Tongue (tissue), 2 donors: ENCODE data around the gene PPP1R1A. TPM values are rescaled to one million over a fixed set of nuclear protein-coding genes. Genes with fewer than 3 reads are reported as not detected.

Experiments used
- DNase-seq: peaks from one replicate; pipeline ENCODE4 v3.0.0-alpha.2; 2015
- total RNA-seq: library from RNA; depleted of rRNA; stranded (reverse); fragments of >200 nt; gene quantifications from one replicate; pipeline ENCODE4 v1.2.3, GENCODE V29; 2014

The PPP1R1A gene, protein sequence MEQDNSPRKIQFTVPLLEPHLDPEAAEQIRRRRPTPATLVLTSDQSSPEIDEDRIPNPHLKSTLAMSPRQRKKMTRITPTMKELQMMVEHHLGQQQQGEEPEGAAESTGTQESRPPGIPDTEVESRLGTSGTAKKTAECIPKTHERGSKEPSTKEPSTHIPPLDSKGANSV
- total RNA-seq: 10.8 TPM

DNA sequence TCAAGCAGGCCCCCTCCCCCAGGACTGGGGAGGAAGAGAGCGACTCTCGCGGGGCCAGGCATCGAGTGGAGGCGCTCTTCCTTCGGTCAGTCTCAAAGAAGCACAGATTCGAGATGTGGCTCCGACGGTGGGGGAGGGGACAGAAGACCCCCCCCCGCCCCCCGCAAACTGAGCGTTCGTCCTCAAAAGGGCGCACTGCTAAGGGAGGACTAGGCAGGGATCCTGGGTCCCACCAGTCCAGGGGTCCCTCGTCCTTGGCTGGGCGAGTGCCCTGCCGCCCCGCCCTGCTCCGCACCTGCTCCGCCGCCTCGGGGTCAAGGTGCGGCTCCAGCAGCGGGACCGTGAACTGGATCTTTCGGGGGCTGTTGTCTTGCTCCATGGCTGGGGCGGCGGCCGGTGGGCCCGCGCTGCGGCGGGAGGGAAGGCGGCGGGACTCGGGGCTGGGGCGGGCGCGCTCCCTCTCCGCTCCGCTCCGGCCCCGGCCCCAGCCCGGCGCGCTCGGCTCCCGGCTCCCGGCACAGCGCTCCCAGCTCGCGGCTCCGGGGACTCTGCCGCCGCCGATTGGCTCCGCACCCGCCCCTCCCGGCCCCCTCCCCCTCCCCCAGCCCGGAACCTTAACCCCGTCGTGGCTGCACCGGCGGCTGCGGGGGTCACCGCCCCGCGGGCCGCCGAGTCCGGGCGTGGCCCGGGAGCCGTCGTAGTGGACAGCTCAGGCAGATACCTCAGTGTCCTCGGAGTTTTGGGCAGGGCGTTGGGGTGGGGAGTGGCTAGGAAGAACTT, at the start of gene PPP1R1A:
TSS of gene PPP1R1A (minus strand) at position 550 of the 780 bp plus-strand sequence. CDS start at position 379, 171 bp downstream.
- peak; percentile 43 for DNase-seq

DNA sequence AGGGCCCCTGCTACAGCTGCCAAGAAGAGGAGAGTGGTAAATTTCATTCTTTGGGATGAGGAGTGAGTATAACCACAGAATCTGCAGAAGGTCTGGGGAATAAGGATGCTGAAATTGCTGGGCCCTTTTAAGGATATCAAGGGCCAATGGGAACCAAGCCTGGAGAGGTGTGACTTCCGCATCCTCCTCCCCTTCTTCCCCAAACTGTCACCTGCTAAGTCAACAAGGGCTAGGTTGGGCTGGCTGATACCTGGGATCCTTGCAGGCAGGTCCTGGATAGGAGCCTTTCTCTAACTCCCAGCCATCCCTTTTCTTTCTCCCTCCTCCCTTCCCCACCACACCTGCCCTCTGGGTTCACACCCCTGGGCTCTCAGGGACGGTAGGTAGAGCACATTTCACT, 46.3 kb upstream of the PPP1R1A start, which contains the start of gene LACRT:
TSS of gene LACRT (minus strand) at position 101 of the 400 bp plus-strand sequence. CDS start at position 47, 54 bp downstream.
- no peak for DNase-seq

DNA sequence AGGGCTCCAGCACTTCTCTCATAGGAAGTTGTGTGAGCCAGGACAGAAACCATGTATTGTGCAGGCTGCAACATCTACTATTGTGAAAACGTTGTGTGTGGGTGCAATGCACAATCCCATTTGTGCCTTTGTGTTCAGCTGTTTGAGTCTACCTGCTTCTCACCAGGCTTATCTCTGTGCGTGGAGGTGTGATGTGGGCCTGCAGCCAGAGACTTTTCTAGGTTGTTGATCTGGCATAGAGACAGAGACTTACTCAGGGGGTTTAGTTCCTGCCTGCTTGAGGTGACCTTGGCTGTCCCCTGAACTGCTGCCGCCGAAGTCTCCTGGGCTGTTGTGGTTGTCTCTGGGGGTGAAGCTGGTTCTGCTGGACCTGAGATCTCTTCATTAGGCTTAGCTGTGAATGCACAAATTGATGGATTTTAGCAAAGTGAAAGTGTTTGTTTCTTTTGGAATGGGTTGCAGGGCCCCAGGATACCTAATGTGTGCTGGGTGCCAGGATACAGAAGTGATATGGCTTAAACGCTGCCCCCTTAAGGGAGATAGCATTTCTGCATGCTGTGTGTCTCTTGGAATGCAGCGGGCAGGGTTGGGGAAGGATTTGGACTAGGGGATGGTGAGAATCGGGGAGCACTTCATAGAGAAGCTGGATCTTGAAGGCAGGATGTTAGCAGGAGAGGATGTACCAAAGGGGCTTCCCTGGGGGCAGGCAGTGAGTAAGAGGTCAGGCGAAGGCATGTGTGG, 43.7 kb upstream of the PPP1R1A start:
- DNase-seq: no peak

DNA sequence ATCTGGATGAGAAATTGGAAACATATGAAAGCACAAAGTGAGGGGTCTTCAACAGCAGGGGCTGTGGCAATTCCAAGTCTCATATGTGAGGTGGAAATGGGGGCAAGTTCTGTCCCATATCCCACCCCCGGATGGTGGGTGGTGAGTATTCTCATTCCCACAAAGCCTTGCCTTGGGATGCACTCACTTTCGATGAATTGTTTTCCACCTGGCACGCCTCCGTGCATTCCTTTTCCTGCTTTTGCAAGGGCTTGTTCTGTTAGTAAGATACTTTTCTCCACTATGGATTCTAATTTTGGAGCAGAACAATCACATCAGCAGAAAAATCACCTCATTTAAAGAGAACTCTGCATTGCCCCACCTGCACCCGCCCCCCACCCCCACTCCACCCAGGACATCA, 43.1 kb upstream of the PPP1R1A start:
- no peak for DNase-seq

DNA sequence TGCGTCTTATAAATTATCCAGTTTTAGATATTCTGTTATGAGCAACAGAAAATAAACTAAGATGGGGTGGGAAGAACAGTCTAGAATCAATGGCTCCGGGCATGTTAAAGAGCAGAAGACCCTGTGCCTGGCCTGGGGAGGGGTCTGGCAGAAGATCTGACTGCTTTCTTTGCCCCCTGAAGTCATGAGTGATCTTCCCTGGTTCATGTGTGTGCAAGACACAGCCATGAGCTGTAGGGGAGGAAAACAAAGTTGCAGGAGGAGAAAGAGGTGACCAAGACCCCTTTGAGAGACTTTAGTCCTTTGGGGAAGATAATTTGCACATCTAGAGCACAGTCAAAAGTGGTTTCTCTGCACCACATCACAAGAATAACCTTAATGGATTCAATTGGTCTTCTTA, 41.5 kb upstream of the PPP1R1A start:
- no peak for DNase-seq

DNA sequence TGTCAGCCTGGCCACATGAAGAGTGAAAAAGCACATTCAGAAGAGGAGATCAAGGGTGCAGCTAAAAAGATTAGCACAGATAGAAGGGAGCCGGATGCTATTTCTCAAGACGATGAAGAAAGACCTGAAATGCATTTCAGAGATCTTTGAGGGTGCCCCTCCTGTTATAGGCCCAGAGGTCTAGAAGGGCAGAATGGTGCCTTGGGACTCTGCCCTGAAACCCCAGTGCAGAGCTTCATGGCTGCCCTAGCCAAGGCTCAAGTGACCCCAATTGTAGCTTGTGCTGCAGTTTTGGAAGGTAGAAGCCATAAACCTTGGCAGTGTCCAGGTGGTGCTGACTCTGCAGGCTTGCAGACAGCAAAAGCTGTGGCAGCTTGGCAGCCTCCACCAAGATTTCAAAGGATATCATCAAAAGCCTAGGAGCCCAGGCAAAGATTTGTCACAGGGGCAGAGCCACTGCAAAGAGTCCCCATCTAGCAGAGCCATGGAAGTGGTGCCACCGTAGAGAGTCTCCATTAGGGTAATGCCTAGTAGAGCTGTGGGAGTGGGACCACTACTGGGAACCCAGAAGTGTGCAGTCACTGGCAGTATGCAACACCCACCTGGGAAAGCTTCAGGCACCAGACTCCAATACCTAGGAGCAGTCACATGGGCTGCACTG, 39.9 kb upstream of the PPP1R1A start:
- DNase-seq: no peak

DNA sequence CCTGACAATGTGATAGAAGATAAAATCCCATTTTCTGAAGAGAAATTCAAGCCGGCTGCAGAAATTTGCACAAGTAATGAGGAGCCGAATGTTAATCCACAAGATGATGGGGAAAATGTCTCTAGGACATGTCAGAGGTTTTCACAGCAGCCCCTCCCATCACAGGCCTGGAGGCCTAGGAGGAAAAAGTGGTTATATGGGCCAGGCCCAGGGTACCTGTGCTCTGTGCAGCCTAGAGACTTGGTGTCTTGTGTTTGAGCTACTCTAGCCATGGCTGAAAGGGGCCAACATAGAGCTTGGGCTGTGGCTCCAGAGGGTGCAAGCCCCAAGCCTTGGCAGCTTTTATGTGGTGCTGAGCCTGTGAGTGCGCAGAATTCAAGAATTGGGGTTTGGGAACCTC, 38.8 kb upstream of the PPP1R1A start:
- no peak for DNase-seq

DNA sequence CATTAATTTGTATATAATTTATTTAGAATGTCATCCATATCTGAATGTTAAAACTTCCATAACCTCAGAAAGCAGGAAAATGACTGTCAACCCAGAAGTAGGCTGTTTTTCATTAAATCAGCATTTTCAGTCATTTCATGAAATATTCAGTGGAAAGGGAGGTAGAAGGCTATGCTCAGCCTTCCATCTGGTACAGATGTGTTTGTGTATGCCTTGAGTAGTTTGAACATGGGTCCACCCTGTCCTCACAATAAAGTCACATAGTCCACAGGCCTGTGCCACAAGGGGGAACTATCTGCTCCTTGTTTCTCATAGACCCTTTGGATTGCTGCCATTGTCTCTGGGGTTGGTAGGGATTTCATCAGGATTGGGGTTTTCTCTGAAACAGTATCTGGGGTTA, 37.1 kb upstream of the PPP1R1A start:
- no peak for DNase-seq

DNA sequence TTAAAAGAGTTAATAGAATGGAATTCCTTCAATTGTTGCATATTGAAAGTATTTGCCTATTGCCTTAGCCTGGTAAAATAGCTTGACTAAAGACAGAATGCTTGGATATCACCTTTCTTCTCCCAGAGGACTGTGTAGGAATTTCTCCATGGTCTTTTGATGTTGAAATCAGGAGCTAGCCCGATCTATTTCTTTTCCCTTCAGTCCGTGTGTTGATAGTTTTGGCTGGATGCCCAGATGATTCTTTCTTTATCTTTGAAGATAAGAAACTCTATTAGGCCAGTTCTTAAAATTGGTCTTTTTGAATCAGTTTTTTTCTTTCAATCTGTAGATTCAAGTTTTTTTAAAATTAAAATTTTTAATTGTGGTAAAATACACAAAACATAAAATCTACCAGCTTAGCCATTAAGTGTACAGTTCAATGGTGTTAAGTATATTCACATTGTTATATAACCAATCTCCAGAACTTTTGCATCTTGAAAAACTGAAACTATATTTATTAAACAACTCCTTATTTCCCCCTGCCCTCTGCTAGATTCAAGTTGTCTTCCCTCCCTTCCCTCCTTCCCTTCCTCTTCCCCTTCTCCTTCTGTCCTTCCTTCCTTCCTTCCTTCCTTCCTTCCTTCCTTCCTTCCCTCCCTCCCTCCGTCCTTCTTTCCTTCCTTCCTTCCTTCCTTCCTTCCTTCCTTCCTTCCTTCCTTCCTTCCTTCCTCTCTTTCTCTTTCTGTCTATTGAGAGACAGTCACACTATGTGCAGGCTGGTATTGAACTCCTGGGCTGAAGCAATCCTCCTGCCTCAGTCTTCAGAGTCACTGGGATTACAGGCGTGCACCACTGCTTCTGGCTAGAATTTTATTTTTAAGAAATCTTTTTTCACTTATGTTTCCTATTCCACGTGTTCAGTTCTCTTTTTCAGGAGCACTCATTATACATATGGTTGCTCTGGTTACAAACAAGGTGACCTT, 36.1 kb upstream of the PPP1R1A start:
- DNase-seq: no peak

DNA sequence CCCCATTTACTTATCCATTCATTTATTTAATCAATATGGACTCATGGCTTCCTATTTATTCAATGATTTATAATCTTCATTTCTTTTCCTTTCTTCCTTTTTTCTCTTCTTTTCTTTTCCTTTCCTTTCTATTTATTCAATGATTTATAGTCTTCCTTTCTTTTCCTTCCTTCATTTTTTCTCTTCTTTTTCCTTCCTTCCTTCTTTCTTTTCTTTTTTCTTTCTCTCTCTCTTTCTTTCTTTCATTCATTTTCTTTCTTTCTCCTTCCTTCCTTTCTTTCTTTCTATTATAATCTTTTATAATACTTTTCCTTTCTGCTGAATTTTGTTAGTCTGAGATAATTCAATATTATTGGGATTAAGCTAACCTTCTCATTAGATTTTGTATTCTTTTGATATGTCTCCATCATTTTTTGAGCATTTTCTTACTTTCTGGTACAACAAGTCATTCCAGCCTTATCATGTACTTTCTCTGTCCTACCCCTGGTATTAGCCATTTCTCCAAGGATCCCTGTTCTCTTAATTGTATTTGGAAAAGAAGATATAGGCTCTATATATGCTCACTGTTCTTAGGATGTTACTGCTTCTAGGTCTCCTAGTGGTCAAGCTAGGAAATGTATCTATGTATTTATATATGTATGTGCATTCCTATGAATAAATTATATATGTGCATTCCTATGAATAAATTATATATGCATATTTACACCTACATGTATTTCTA, 34.2 kb upstream of the PPP1R1A start:
- no peak for DNase-seq

DNA sequence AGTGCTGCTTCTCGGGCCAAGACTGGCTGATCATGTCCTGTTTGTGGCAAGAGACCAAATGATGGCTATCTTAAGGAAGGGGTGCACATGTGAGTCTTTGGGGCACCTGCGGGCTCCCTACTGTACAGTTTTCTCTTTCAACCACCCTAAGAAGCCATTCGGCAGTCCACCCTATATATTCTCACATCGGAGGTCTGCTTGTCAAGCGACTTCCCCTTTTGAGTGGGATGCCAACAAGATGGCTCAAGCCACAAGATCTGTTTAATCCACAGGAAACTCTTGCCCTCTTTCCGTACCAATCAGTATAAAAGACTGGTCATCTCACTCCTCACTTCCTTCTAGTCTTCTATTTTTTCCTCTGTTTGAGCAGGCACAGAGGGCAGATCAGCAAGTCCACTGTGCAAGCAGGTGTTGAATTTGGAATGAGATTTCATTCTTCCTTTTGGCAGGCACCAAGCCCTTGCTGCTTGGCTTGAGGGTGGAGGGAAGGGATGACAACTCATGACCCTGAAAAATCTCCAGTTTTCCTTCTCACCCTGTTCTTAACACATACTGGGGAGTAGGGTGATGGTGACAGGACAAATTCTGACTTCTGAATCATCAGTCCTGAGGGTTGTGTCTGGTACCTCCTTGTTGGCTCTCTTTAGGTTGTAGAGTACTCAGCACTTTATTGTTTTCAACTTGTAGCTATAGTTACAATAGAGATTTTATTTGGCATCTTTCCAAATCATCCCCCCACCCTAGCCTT, 28.6 kb upstream of the PPP1R1A start:
- DNase-seq: no peak

DNA sequence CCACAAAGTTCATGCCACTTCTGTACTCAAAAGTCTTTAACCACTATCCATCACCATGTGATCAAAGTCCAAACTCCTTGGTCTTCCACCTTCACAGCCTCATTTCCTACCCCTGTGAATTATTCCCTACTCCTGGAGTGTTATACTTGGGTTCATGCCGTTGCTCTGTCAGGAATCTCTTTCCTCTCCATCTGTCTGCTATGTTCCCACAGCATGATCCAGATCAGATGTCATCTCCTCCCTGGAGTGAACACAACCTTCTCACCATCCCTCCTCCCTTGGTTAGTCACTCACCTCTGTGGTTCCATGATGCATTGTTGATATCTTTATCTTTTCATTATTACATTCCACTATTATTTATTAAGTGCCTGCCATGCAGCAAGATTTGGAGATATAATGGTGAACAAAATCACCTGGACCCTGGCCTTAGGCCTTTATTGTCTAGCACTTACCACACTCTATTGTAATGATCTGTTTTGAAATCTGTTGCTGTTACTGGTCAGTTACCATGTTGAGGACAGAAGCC, 23.8 kb upstream of the PPP1R1A start:
- DNase-seq: no peak

DNA sequence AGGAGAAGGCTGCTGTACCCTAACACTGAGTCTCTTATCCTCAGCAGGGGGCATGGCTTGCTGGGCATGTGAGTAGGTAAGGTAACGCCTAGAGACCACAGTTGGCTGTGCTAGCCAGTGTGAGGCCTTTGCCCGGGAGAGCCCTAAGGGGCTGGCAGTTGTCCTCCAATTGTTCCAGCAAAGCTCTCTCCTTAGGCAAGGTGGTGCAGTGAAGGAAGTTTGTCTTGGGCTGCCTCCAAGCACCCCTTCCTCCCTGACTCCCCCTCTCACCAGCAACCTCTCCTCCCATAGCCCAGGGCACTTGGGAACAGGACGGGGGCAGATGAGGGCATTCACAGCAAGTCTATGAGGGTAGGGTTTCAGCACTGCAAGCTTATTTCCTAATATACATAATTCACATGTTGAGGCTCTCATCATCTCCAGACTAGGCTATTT, 23.3 kb upstream of the PPP1R1A start:
- DNase-seq: no peak

DNA sequence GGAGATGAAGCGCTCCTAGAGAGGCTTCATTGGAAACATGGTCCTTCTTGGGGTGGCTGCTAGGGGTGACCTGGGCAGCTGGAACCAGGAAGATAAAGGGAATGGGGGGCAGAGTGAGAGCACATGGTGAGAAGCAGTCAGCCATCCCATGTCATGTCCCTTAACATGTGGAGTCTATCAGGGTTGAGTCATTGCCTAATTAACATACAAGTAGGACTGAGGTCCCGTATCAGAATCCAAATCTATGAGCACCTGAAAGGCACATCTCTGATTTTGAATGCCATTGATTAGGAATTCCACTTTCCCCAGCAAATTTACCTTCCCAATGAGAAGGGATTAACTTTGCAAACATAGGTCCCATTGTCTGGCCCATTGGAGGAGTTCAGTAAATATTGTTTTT, 20.3 kb upstream of the PPP1R1A start:
- no peak for DNase-seq

DNA sequence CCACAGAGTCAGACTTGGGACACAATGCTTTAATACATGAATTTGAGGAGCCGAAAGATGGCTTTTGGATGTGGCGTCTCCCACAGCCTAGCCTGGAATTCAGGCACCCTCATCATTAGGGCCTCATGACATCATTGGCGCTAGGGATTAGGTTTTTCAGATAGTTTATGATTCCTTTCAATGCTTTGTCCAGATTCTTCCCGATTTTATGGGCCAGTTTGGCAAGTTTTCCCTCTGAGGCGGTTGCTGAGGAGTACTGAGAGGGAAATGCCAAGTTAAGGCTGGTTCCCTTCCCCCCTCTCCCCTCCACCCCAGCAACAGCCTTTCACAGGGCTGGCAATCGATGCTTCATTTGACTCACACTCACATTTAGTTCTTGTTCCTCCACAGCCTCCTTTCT, 19.7 kb upstream of the PPP1R1A start:
- no peak for DNase-seq

DNA sequence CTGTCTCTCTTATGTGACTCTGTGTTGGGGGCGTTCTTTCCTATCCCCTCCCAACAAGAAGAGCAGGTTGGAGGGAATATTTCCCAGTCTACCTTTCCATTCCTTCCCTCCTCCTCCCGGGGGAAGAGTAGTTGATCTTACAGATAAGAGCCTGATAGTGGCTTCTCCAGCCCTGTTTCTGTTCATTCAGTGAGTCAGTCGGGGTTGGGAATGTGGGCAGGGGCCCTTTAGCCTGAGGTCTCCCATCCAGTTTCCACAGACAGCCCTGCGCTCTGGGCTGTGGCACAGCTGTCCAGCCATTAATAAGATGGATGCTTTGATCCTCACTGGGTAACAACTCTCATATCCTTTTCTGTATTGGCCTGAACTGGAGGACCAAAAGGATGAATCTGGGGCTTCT, 18.1 kb upstream of the PPP1R1A start:
- no peak for DNase-seq

DNA sequence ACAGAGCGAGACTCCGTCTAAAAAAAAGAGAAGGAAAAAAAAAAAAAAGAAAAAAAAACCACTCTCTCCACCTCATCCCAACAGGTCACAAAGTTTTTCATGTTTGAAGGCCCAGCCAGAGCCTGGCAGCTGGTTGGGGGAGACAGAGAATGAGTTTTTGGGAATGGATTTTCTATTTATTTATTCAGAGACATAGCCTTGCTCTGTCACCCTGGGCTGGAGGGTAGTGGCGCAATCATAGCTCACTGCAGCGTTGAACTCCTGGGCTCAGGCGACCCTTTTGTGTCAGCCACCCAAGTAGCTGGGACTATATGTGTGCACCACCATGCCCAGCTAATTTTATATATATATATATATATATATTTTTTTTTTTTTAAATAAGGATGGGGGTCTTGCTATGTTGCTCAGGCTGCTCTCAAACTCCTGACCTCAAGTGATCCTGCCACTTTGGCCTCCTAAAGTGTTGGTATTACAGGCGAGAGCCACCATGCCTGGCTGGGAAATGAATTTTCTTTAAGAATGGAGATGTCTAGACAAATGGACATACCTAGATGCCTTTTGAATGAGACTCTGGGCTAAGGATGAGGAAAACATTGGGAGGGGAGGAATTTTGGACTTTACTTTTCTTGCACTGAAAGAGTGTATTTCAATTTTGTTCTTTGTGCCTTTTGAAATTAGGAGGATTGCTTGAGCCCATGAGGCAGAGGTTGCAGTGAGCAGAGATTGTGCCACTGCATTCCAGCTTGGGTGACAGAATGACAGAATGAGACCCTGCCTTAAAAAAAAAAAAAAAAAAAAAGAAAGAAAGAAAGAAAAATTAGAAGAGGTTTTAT, 16.9 kb upstream of the PPP1R1A start:
- DNase-seq: no peak

DNA sequence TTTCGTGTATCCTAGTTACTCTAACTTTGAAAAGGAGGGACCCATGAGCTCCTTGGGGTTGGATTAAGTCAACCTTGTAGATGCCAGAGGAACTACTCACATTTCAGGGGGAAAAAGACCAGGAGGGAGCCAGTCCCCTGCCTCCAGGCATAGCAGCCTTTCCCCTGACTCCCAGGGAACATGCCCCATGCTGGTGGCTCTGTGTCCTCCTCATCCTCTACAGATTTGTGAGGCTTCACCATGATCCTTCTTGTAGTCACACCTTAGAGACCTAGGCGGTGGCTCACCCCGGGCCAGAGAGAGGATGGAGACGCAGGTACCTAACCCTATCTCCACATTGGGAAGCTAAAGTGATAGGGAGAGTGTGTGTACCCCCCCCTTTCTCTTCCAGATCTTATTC, 16.0 kb upstream of the PPP1R1A start:
- no peak for DNase-seq

DNA sequence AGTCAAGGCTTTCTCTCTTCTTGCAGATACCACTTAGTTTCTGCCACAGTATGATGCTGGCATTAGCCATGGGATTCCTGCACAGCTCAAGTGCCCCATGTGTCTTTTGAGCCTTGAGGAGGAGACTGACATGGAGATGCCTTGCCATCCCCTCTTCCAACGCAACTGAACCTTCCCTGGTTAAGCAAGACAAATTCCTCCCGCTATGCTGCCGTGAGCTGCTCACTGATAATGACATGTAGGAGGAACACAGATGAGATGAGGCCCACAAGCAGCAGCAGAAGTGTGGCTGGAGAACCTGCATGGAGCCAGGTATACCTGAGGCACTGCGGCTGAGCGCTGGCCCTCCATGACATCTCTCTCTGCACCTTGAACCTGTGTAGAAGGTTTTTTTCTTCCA, 15.4 kb upstream of the PPP1R1A start:
- no peak for DNase-seq
